Ectodermal cell (in vitro differentiated cells): ENCODE results near the gene GGT5.
"Not testable (repeated sequence)": the region's sequence is repeated elsewhere in the genome, so short reads cannot be mapped to it uniquely, and the experiment has no call there.

Experiments used
- H3K27ac ChIP-seq: 2 replicates; pipeline ENCODE4 v1.7.0; 2013; ENCODE audit warnings: mild to moderate bottlenecking, low read depth, low read length; ENCODE audit not compliant: insufficient read depth, poor library complexity, severe bottlenecking
- H3K27me3 ChIP-seq: 2 replicates; pipeline ENCODE4 v1.7.0; 2013; ENCODE audit warnings: mild to moderate bottlenecking, low read length; ENCODE audit not compliant: insufficient read depth, control insufficient read depth, poor library complexity, severe bottlenecking
- H3K36me3 ChIP-seq: one replicate; pipeline ENCODE4 v1.7.0; 2013; ENCODE audit warnings: low read length; ENCODE audit not compliant: control insufficient read depth, insufficient read depth
- H3K4me1 ChIP-seq: one replicate; pipeline ENCODE4 v1.7.0; 2013; ENCODE audit warnings: low read length; ENCODE audit not compliant: control insufficient read depth, insufficient read depth
- H3K4me3 ChIP-seq: 2 replicates; pipeline ENCODE4 v1.7.0; 2013; ENCODE audit warnings: low read depth, low read length, control low read depth; ENCODE audit not compliant: insufficient read depth
- H3K9me3 ChIP-seq: 2 replicates; pipeline ENCODE4 v1.7.0; 2013; ENCODE audit warnings: mild to moderate bottlenecking, low read length, moderate library complexity; ENCODE audit not compliant: control insufficient read depth
- WGBS, 2 experiments: methylation state at CpG; one replicate each; pipeline ENCODE4 v1.1.7; 2013; ENCODE audit warnings: missing lambda C conversion rate in 2 of 2; 5-methylcytosine and 5-hydroxymethylcytosine counted together

GGT5 gene

DNA sequence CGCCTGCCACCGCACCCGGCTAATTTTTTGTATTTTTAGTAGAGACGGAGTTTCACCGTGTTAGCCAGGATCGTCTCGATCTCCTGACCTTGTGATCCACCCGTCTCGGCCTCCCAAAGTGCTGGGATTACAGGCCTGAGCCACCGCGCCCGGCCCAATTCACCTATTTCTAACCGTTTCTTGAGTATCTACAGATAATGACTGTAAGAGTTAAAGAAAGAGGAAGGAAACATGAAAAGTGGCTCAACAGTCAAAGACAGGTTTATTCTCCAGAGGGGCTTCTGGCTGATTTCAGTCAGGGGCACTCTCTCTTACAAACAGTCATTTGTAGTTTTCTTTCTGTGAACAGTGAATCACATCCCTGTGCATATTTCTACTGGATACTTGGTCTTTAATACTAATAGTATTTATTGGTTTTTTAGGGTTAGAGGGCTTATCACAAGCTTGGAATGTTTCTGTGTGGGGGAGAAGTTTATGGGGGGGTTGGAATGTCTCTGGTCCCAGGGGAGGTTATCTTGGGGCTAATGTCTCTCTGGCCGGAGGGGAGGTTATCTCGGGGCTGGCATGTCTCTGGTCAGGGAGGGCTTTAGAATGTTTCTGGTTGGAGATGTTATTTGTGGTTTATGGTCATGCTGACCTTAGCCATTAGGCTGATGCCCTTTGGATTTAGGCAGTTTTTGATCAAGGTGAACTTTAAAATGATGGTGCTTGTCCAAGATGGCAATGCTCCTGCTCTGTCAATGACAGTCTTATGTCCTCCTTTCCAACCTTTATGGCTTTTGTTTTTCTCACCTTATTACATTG lies 38.2 kb downstream of the GGT5 start:
- H3K9me3 ChIP-seq, H3K36me3 ChIP-seq, H3K4me1 ChIP-seq, H3K4me3 ChIP-seq, H3K27me3 ChIP-seq, H3K27ac ChIP-seq: not testable (repeated sequence)
- WGBS, 2 experiments: 91 to 92% methylated on average over 15 of the region's 15 CpGs

- H3K9me3 ChIP-seq: no peaks in the 10 kb centered on the region
- 91 to 95% methylated on average over 8 of the region's 8 CpGs for WGBS, 2 experiments
- H3K36me3 ChIP-seq: no peaks in the 10 kb centered on the region
- H3K27ac ChIP-seq: no peak overlapping the region
- H3K27me3 ChIP-seq: no peaks in the 10 kb centered on the region
- H3K4me3 ChIP-seq: no peak overlapping the region
- no peaks in the 10 kb centered on the region for H3K4me1 ChIP-seq
Measured at GRCh38 chr22:24205438-24206195, 39.3 kb downstream of the GGT5 start.

- not testable (repeated sequence) for H3K9me3 ChIP-seq, H3K27ac ChIP-seq, H3K36me3 ChIP-seq, H3K4me1 ChIP-seq, H3K4me3 ChIP-seq, H3K27me3 ChIP-seq
- 95% methylated on average over 5 of the region's 5 CpGs for WGBS, 2 experiments
Measured at GRCh38 chr22:24203856-24204255, 41.0 kb downstream of the GGT5 start.

DNA sequence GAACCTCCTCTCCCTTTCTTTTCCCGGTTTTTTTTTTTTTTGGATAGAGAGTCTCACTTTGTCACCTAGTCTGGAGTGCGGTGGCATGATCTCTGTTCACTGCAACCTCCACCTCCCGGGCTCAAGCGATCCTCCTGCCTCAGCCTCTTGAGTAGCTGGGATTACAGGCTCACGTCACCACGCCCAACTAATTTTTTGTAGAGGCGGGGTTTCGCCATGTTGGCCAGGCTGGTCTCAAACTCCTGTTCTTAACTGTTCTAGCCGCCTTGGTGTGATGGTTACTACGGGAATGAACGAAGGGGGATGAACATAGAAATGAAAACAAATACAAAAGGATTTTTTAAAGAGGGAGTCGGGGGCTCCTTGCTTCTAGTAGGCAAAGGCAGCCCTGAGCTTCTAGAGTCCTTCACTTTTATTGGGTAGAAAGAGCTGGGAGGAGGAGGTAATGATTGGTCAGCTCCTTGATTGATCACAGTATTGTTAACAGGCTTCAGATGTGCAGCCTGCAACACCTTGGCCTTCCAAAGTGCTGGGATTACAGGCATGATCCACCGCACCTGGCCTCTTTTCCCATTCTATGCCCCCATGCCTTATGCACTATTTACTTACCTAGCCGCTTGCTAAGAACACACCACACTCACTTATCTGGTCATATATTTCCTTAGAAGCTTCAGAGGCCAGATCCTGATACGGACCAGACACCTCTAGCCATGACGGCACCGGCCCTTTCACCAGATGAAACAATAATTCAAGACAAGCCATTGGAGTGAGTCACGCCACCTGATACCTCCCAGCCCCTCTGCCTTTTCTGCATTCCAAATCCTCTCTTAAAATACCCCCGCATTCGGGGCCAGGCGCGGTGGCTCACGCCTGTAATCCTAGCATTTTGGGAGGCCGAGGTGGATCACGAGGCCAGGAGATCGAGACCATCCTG lies 42.9 kb downstream of the GGT5 start:
- Histone ChIP-seq H3K27me3 (no peaks in the 10 kb centered on the region), H3K4me3 (no peak overlapping the region), H3K36me3 (no peaks in the 10 kb centered on the region), H3K4me1 (no peaks in the 10 kb centered on the region), H3K27ac (no peak overlapping the region), H3K9me3 (no peaks in the 10 kb centered on the region)
- 92 to 93% methylated on average over 26 of the region's 26 CpGs for WGBS, 2 experiments

DNA sequence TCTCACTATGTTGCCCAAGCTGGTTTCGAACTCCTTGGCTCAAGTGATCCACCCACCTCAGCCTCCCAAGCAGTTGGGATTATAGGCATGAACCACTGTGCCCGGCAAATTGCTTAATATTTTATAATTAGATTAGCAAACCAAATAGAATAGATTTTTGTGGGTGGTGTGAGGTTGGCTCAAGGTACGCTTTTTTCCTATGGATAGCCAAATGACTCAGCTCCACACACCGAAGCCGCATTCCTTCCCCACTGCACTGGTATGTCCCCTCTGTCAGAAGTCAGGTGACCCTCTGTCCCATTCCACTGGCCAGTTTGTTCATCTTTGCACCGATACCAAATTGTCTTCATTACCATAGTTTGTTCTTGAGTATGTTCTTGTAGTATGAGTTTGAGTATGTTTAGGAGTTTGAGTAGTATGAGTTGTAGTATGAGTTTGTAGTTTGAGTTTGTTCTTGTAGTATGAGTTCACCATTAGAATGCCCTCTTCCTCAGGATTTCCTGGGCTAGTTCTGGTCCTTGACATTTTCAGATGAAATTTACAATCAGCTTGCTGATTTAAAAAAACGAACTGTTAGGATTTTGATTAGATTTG lies 44.2 kb downstream of the GGT5 start:
- WGBS, 2 experiments: 90 to 91% methylated on average over 6 to 7 of the region's 7 CpGs
- Histone ChIP-seq H3K36me3 (no peaks in the 10 kb centered on the region), H3K4me1 (no peaks in the 10 kb centered on the region), H3K27ac (no peak overlapping the region), H3K4me3 (no peak overlapping the region), H3K9me3 (no peaks in the 10 kb centered on the region), H3K27me3 (no peaks in the 10 kb centered on the region)

GRCh38 chr22:24198682-24199052 lies 46.2 kb downstream of the GGT5 start:
- Histone ChIP-seq H3K4me1 (no peaks in the 10 kb centered on the region), H3K9me3 (no peaks in the 10 kb centered on the region), H3K27ac (no peak overlapping the region), H3K4me3 (no peak overlapping the region), H3K27me3 (no peaks in the 10 kb centered on the region), H3K36me3 (no peaks in the 10 kb centered on the region)
- 95% methylated on average over 6 of the region's 6 CpGs for WGBS, 2 experiments

DNA sequence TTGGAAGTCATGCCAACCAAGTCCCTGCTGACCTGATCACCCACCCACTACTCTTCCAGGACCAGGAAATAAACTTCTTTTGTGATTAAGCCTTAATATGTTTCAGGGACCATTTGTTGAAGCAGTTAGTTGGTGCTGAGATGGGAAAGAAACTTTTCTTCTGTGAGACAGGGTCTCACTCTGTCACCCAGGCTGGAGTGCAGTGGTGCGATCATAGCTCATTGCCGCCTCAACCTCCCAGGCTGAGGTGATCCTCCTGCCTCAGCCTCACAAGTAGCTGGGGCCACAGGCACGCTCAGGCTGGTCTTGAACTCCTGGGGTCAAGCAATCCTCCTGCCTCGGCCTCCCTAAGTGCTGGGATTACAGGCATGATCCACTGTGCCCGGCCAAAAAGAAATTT lies 53.0 kb downstream of the GGT5 start:
- H3K4me1 ChIP-seq: no peaks in the 10 kb centered on the region
- H3K4me3 ChIP-seq: no peak overlapping the region
- WGBS, 2 experiments: 90 to 94% methylated on average over 5 of the region's 5 CpGs
- H3K9me3 ChIP-seq: no peaks in the 10 kb centered on the region
- H3K27ac ChIP-seq: no peak overlapping the region
- no peaks in the 10 kb centered on the region for H3K27me3 ChIP-seq
- H3K36me3 ChIP-seq: no peaks in the 10 kb centered on the region

DNA sequence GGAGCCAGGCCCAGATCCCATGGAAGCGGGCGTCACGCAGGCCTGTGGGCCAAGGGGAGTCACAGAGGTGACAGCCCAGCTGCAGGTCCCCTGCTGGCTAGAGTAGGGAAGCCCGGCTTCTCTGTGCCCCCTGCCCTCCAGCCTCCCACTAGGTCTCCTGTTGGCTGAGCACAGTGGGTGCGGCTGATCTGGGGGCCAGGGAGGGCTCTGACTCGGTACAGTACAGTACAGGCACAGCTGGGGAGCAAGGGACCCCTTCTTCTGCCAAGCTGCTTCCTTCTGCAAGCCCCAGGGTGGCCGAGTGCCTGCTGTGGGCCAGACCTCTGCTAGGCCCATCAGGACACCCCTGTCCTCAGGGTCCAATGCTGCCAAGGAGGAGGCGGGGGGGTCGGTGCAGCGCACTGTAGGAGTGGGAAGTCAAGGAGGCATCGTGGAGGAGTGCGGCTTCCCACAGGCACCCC lies 53.5 kb downstream of the GGT5 start:
- no peaks in the 10 kb centered on the region for H3K4me1 ChIP-seq
- no peaks in the 10 kb centered on the region for H3K27me3 ChIP-seq
- no peaks in the 10 kb centered on the region for H3K9me3 ChIP-seq
- no peak overlapping the region for H3K4me3 ChIP-seq
- WGBS, 2 experiments: 91 to 93% methylated on average over 12 of the region's 12 CpGs
- H3K27ac ChIP-seq: no peak overlapping the region
- no peaks in the 10 kb centered on the region for H3K36me3 ChIP-seq

- H3K27me3 ChIP-seq: no peaks in the 10 kb centered on the region
- 91 to 94% methylated on average over 8 of the region's 8 CpGs for WGBS, 2 experiments
- no peak overlapping the region for H3K27ac ChIP-seq
- no peaks in the 10 kb centered on the region for H3K4me1 ChIP-seq
- H3K9me3 ChIP-seq: no peaks in the 10 kb centered on the region
- H3K4me3 ChIP-seq: no peak overlapping the region
- H3K36me3 ChIP-seq: no peaks in the 10 kb centered on the region
Measured at GRCh38 chr22:24190596-24191208, 54.2 kb downstream of the GGT5 start.
